ENCODE results near the gene CCDC91.

CCDC91 gene

GRCh38 chr12:28550757-28551704 lies 360.8 kb downstream of the CCDC91 start:
- DNase-seq = no peak

GRCh38 chr12:28552251-28552970 lies 362.2 kb downstream of the CCDC91 start:
- no peak for DNase-seq

- DNase-seq = no peak
Observed at GRCh38 chr12:28555748-28556147, 365.5 kb downstream of the CCDC91 start.

- DNase-seq = no peak
Observed at GRCh38 chr12:28558250-28558649, 368.0 kb downstream of the CCDC91 start.

GRCh38 chr12:28563286-28563685 lies 373.0 kb downstream of the CCDC91 start:
- DNase-seq = no peak

DNA sequence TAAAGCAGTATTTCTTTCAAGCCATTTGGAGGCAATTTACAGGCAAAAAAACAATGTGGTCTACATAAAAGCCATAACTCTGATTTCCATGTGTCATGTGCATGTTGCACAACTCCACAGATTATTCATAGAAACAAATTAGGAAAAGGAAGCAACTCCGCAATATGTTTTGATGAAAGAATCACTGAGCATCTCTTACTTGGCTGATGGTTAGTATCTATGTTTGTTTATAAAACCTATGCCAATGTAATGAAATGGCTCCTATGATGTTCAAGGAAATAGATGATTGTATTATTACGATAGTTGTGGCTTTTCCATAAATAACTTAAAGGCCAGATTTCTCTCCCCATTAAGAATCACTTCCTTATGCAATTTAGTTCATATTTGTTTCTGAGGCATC lies 373.7 kb downstream of the CCDC91 start:
- DNase-seq = no peak

DNA sequence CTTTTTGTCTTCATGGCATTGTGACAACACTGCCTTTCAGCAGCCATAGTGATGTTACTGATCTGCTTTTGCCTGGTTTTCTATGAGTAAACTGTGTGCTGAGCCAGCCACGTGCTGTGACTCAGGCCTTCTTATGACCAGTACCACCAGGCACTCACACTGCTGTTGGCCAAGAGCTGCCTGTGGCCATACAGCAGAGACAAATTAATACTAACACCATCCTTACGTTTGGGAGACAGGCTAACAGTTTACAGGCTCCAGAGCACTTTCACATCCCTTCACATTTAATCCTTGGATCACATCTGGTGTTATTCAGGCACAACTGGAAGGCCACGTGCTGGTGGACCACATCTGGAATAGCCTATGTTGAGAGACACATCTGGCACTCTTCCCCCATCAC lies 377.9 kb downstream of the CCDC91 start:
- no peak for DNase-seq

- DNase-seq = no peak
Observed at GRCh38 chr12:28568704-28569103, 378.4 kb downstream of the CCDC91 start.

- no peak for DNase-seq
Observed at GRCh38 chr12:28569698-28570411, 379.6 kb downstream of the CCDC91 start.

GRCh38 chr12:28570811-28571210 lies 380.6 kb downstream of the CCDC91 start:
- DNase-seq = no peak

- DNase-seq = no peak
Observed at GRCh38 chr12:28574746-28575592, 384.7 kb downstream of the CCDC91 start.

DNA sequence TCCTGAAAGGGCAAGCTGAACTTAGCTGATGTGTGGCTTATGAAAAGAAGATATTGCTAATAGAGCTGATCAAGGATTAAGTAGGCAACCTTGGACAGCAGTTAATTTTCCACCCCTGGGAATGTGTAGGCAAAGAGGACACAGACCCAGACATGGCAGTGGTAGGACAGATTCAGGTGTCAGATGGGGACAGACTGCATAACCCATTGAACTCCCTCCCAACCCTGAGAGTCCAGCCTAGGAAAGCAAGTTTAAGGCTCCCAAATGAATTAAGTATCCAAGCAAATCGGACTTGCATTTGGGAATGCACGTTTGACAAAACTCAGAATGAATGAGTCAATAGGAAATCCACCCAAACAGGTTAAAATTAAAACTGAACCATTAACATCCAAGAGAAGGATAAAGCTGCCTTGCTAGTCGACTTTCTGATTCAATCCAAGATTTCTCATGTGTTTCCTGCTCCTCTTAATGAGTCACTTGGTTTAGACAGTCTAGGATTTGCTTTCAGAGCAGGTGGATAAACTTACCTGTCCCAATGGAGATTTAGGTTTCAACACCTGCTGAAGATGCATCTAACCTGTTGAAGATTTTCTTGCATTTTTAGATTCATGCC lies 385.4 kb downstream of the CCDC91 start:
- no peak for DNase-seq

- DNase-seq = no peak
Observed at GRCh38 chr12:28578361-28578760, 388.1 kb downstream of the CCDC91 start.

- DNase-seq = no peak
Observed at GRCh38 chr12:28578833-28579252, 388.6 kb downstream of the CCDC91 start.

GRCh38 chr12:28582672-28583376 lies 392.6 kb downstream of the CCDC91 start:
- no peak for DNase-seq

GRCh38 chr12:28583701-28584261 lies 393.5 kb downstream of the CCDC91 start:
- no peak for DNase-seq

DNA sequence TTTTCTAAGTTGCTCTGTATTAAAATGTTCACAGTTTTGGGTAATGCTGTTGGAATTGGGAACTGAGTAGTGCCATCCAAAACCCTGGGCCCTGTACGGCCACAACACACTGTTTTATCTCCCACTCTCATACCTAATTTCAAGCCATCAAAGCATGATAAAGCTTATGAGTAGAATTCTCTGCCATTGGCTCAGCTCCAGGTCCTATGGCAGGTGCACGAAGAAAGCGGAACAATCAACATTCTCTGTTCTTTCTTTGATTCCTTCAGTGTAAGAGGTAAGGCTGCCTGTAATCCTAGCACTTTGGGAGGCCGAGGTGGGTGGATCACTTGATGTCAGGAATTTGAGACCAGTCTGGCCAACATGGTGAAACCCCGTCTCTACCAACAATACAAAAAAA lies 394.9 kb downstream of the CCDC91 start:
- peak; percentile 72 for DNase-seq

GRCh38 chr12:28586481-28586880 lies 396.2 kb downstream of the CCDC91 start:
- DNase-seq = no peak

DNA sequence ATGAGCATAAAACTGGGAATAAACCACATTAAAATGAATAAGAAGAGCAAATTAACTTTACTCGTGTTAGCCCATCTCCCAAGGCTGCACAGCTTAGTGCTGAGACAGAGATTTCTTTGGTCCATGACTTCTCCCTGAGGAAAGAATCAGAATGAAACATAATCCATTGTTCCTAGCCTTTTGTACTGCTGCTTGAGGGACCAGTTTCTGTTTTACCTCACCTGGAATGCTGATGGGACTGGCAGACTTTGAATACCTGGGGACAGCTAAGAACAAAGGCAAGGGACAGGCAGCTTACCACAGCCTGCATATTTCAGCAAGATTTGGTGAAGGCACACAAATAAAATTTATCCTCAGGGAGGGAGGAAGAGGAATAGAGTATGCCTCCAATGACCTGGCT lies 401.6 kb downstream of the CCDC91 start:
- no peak for DNase-seq
